ENCODE results near the gene ABHD11.
A peak's percentile ranks its signal among the peaks of the same experiment; 100 is the strongest.

The ABHD11 gene

GRCh38 chr7:73735528-73735905 lies 3.1 kb downstream of the ABHD11 start:
- H3K9ac ChIP-seq (ENCODE audit: low read length): no peak overlapping the region
- H3K4me3 ChIP-seq (ENCODE audit: low read length): no peak overlapping the region
- H2AK5ac ChIP-seq (ENCODE audit: low read length): no peak overlapping the region
- peaks cover 2% of the 10 kb centered on the region for H3K4me1 ChIP-seq (ENCODE audit: control insufficient read depth, low read depth, low read length)
- no peak overlapping the region for H3K18ac ChIP-seq (ENCODE audit: low read length)
- peaks cover 3% of the 10 kb centered on the region for H3K79me1 ChIP-seq (ENCODE audit: low read length)
- no peak overlapping the region for H3K56ac ChIP-seq (ENCODE audit: low read length)
- no peaks in the 10 kb centered on the region for H3K36me3 ChIP-seq (ENCODE audit: control insufficient read depth, insufficient read depth, low read length)
- no peak overlapping the region for H3K4me2 ChIP-seq (ENCODE audit: low read length)
- no peak for DNase-seq
- no peak overlapping the region for H2BK120ac ChIP-seq (ENCODE audit: low read depth, low read length)
- no peaks in the 10 kb centered on the region for H3K79me2 ChIP-seq (ENCODE audit: control insufficient read depth, insufficient read depth, low read length)
- H3K27me3 ChIP-seq (ENCODE audit: insufficient read depth, low read length, poor library complexity): no peaks in the 10 kb centered on the region
- no CpG with 5 or more reads among the region's 8 CpGs for WGBS (ENCODE audit: extremely low coverage, insufficient coverage, low lambda C conversion rate)
- no peak overlapping the region for H2BK5ac ChIP-seq (ENCODE audit: low read length)
- no peak overlapping the region for H3K27ac ChIP-seq (ENCODE audit: low read depth, low read length)
- H3K23ac ChIP-seq (ENCODE audit: low read length): no peak overlapping the region
- H4K5ac ChIP-seq (ENCODE audit: low read length): no peak overlapping the region
- H4K8ac ChIP-seq (ENCODE audit: low read depth, low read length): no peak overlapping the region
- H3K4ac ChIP-seq (ENCODE audit: low read depth, low read length): no peak overlapping the region
- no peak overlapping the region for H2BK15ac ChIP-seq (replicated peaks; ENCODE audit: low read depth)

- DNase-seq: peak; percentile 94
- H4K5ac ChIP-seq (ENCODE audit: low read length): no peak overlapping the region
- H3K79me2 ChIP-seq (ENCODE audit: control insufficient read depth, insufficient read depth, low read length): no peaks in the 10 kb centered on the region
- no peak overlapping the region for H4K8ac ChIP-seq (ENCODE audit: low read depth, low read length)
- peaks cover 2% of the 10 kb centered on the region for H3K4me1 ChIP-seq (ENCODE audit: control insufficient read depth, low read depth, low read length)
- H3K27ac ChIP-seq (ENCODE audit: low read depth, low read length): no peak overlapping the region
- no peak overlapping the region for H3K4ac ChIP-seq (ENCODE audit: low read depth, low read length)
- H2BK5ac ChIP-seq (ENCODE audit: low read length): no peak overlapping the region
- H2BK120ac ChIP-seq (ENCODE audit: low read depth, low read length): no peak overlapping the region
- no peak overlapping the region for H3K4me3 ChIP-seq (ENCODE audit: low read length)
- no peaks in the 10 kb centered on the region for H3K36me3 ChIP-seq (ENCODE audit: control insufficient read depth, insufficient read depth, low read length)
- no peaks in the 10 kb centered on the region for H3K27me3 ChIP-seq (ENCODE audit: insufficient read depth, low read length, poor library complexity)
- no peak overlapping the region for H3K18ac ChIP-seq (ENCODE audit: low read length)
- H3K23ac ChIP-seq (ENCODE audit: low read length): no peak overlapping the region
- no CpG with 5 or more reads among the region's 16 CpGs for WGBS (ENCODE audit: extremely low coverage, insufficient coverage, low lambda C conversion rate)
- H2AK5ac ChIP-seq (ENCODE audit: low read length): no peak overlapping the region
- no peak overlapping the region for H2BK15ac ChIP-seq (replicated peaks; ENCODE audit: low read depth)
- no peak overlapping the region for H3K4me2 ChIP-seq (ENCODE audit: low read length)
- H3K9ac ChIP-seq (ENCODE audit: low read length): peak overlapping the region; percentile 29
- H3K79me1 ChIP-seq (ENCODE audit: low read length): peaks cover 3% of the 10 kb centered on the region
- peak overlapping the region; percentile 56 for H3K56ac ChIP-seq (ENCODE audit: low read length)
Measured at GRCh38 chr7:73734619-73735527, 3.7 kb downstream of the ABHD11 start.

GRCh38 chr7:73732397-73732796 lies 6.2 kb downstream of the ABHD11 start:
- H3K79me1 ChIP-seq (ENCODE audit: low read length): peaks cover under 1% of the 10 kb centered on the region
- no peak overlapping the region for H3K4me2 ChIP-seq (ENCODE audit: low read length)
- no peaks in the 10 kb centered on the region for H3K36me3 ChIP-seq (ENCODE audit: control insufficient read depth, insufficient read depth, low read length)
- H3K27me3 ChIP-seq (ENCODE audit: insufficient read depth, low read length, poor library complexity): no peaks in the 10 kb centered on the region
- no peak overlapping the region for H4K8ac ChIP-seq (ENCODE audit: low read depth, low read length)
- no peak overlapping the region for H3K4me3 ChIP-seq (ENCODE audit: low read length)
- no peak overlapping the region for H3K18ac ChIP-seq (ENCODE audit: low read length)
- no peak overlapping the region for H3K4ac ChIP-seq (ENCODE audit: low read depth, low read length)
- H2BK120ac ChIP-seq (ENCODE audit: low read depth, low read length): no peak overlapping the region
- H2AK5ac ChIP-seq (ENCODE audit: low read length): no peak overlapping the region
- no CpG with 5 or more reads among the region's 2 CpGs for WGBS (ENCODE audit: extremely low coverage, insufficient coverage, low lambda C conversion rate)
- H2BK5ac ChIP-seq (ENCODE audit: low read length): no peak overlapping the region
- DNase-seq: no peak
- H3K9ac ChIP-seq (ENCODE audit: low read length): no peak overlapping the region
- H3K23ac ChIP-seq (ENCODE audit: low read length): no peak overlapping the region
- no peak overlapping the region for H2BK15ac ChIP-seq (replicated peaks; ENCODE audit: low read depth)
- no peak overlapping the region for H3K56ac ChIP-seq (ENCODE audit: low read length)
- no peaks in the 10 kb centered on the region for H3K4me1 ChIP-seq (ENCODE audit: control insufficient read depth, low read depth, low read length)
- no peak overlapping the region for H4K5ac ChIP-seq (ENCODE audit: low read length)
- no peak overlapping the region for H3K27ac ChIP-seq (ENCODE audit: low read depth, low read length)
- no peaks in the 10 kb centered on the region for H3K79me2 ChIP-seq (ENCODE audit: control insufficient read depth, insufficient read depth, low read length)

GRCh38 chr7:73730485-73730884 lies 8.1 kb downstream of the ABHD11 start:
- Histone ChIP-seq H3K4me1 (ENCODE audit: control insufficient read depth, low read depth, low read length) (no peaks in the 10 kb centered on the region), H3K18ac (ENCODE audit: low read length) (no peak overlapping the region), H3K36me3 (ENCODE audit: control insufficient read depth, insufficient read depth, low read length) (no peaks in the 10 kb centered on the region), H3K79me2 (ENCODE audit: control insufficient read depth, insufficient read depth, low read length) (no peaks in the 10 kb centered on the region), H3K4me2 (ENCODE audit: low read length) (no peak overlapping the region), H3K4me3 (ENCODE audit: low read length) (no peak overlapping the region), H4K8ac (ENCODE audit: low read depth, low read length) (no peak overlapping the region), H2BK5ac (ENCODE audit: low read length) (no peak overlapping the region), H2AK5ac (ENCODE audit: low read length) (no peak overlapping the region), H2BK15ac (replicated peaks; ENCODE audit: low read depth) (no peak overlapping the region), H3K27me3 (ENCODE audit: insufficient read depth, low read length, poor library complexity) (no peaks in the 10 kb centered on the region), H3K27ac (ENCODE audit: low read depth, low read length) (no peak overlapping the region), H3K56ac (ENCODE audit: low read length) (no peak overlapping the region), H3K23ac (ENCODE audit: low read length) (no peak overlapping the region), H3K4ac (ENCODE audit: low read depth, low read length) (no peak overlapping the region), H2BK120ac (ENCODE audit: low read depth, low read length) (no peak overlapping the region), H4K5ac (ENCODE audit: low read length) (no peak overlapping the region), H3K9ac (ENCODE audit: low read length) (no peak overlapping the region), H3K79me1 (ENCODE audit: low read length) (no peaks in the 10 kb centered on the region)
- WGBS (ENCODE audit: extremely low coverage, insufficient coverage, low lambda C conversion rate): no CpG with 5 or more reads among the region's 3 CpGs
- no peak for DNase-seq

GRCh38 chr7:73728551-73728950 lies 10.1 kb downstream of the ABHD11 start:
- H4K5ac ChIP-seq (ENCODE audit: low read length): no peak overlapping the region
- no peak overlapping the region for H3K18ac ChIP-seq (ENCODE audit: low read length)
- no peak overlapping the region for H2BK15ac ChIP-seq (replicated peaks; ENCODE audit: low read depth)
- no peak overlapping the region for H3K4me3 ChIP-seq (ENCODE audit: low read length)
- no peak overlapping the region for H2BK5ac ChIP-seq (ENCODE audit: low read length)
- no peak overlapping the region for H3K23ac ChIP-seq (ENCODE audit: low read length)
- H3K79me1 ChIP-seq (ENCODE audit: low read length): no peaks in the 10 kb centered on the region
- no peaks in the 10 kb centered on the region for H3K79me2 ChIP-seq (ENCODE audit: control insufficient read depth, insufficient read depth, low read length)
- H4K8ac ChIP-seq (ENCODE audit: low read depth, low read length): no peak overlapping the region
- H3K36me3 ChIP-seq (ENCODE audit: control insufficient read depth, insufficient read depth, low read length): no peaks in the 10 kb centered on the region
- no peak overlapping the region for H3K27ac ChIP-seq (ENCODE audit: low read depth, low read length)
- H3K9ac ChIP-seq (ENCODE audit: low read length): no peak overlapping the region
- no peak overlapping the region for H2AK5ac ChIP-seq (ENCODE audit: low read length)
- H3K4ac ChIP-seq (ENCODE audit: low read depth, low read length): no peak overlapping the region
- no peaks in the 10 kb centered on the region for H3K27me3 ChIP-seq (ENCODE audit: insufficient read depth, low read length, poor library complexity)
- no peaks in the 10 kb centered on the region for H3K4me1 ChIP-seq (ENCODE audit: control insufficient read depth, low read depth, low read length)
- WGBS (ENCODE audit: extremely low coverage, insufficient coverage, low lambda C conversion rate): no CpG with 5 or more reads among the region's 5 CpGs
- DNase-seq: no peak
- H3K56ac ChIP-seq (ENCODE audit: low read length): no peak overlapping the region
- no peak overlapping the region for H3K4me2 ChIP-seq (ENCODE audit: low read length)
- no peak overlapping the region for H2BK120ac ChIP-seq (ENCODE audit: low read depth, low read length)

- H4K8ac ChIP-seq (ENCODE audit: low read depth, low read length): no peak overlapping the region
- H3K4me1 ChIP-seq (ENCODE audit: control insufficient read depth, low read depth, low read length): no peaks in the 10 kb centered on the region
- H2BK15ac ChIP-seq (replicated peaks; ENCODE audit: low read depth): no peak overlapping the region
- H3K36me3 ChIP-seq (ENCODE audit: control insufficient read depth, insufficient read depth, low read length): no peaks in the 10 kb centered on the region
- no peak overlapping the region for H3K18ac ChIP-seq (ENCODE audit: low read length)
- no peaks in the 10 kb centered on the region for H3K79me1 ChIP-seq (ENCODE audit: low read length)
- no peak overlapping the region for H2AK5ac ChIP-seq (ENCODE audit: low read length)
- WGBS (ENCODE audit: extremely low coverage, insufficient coverage, low lambda C conversion rate): no CpG with 5 or more reads among the region's 3 CpGs
- no peak overlapping the region for H3K56ac ChIP-seq (ENCODE audit: low read length)
- no peak overlapping the region for H3K23ac ChIP-seq (ENCODE audit: low read length)
- no peak overlapping the region for H2BK120ac ChIP-seq (ENCODE audit: low read depth, low read length)
- H3K27me3 ChIP-seq (ENCODE audit: insufficient read depth, low read length, poor library complexity): no peaks in the 10 kb centered on the region
- H3K79me2 ChIP-seq (ENCODE audit: control insufficient read depth, insufficient read depth, low read length): no peaks in the 10 kb centered on the region
- H4K5ac ChIP-seq (ENCODE audit: low read length): no peak overlapping the region
- no peak for DNase-seq
- H3K4me3 ChIP-seq (ENCODE audit: low read length): no peak overlapping the region
- no peak overlapping the region for H3K9ac ChIP-seq (ENCODE audit: low read length)
- H3K27ac ChIP-seq (ENCODE audit: low read depth, low read length): no peak overlapping the region
- no peak overlapping the region for H2BK5ac ChIP-seq (ENCODE audit: low read length)
- no peak overlapping the region for H3K4ac ChIP-seq (ENCODE audit: low read depth, low read length)
- H3K4me2 ChIP-seq (ENCODE audit: low read length): no peak overlapping the region
Measured at GRCh38 chr7:73727952-73728351, 10.7 kb downstream of the ABHD11 start.

Measured in mesendoderm (in vitro differentiated cells).